ENCODE data around the gene DOCK9.

DNA sequence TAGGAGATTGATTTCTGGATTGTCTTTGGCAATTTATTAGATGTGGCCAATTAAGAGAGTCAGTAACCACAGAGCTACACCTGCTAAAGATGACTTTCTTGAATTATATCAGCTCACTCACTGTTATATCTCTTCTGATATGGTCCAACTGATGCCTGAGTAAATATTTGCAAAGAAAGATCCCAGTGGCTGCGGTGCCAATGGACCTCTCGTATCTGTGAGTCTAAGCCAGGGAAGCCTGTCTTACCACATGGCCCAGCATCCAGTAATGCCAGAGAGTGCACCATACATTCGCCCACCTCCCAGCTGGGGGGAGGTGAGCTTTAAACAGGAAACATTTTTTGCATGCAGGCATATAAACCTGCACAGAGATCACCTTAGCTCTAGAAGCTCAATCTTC is 142.7 kb downstream of the DOCK9 start:
- TF ChIP-seq, protein P1, sequence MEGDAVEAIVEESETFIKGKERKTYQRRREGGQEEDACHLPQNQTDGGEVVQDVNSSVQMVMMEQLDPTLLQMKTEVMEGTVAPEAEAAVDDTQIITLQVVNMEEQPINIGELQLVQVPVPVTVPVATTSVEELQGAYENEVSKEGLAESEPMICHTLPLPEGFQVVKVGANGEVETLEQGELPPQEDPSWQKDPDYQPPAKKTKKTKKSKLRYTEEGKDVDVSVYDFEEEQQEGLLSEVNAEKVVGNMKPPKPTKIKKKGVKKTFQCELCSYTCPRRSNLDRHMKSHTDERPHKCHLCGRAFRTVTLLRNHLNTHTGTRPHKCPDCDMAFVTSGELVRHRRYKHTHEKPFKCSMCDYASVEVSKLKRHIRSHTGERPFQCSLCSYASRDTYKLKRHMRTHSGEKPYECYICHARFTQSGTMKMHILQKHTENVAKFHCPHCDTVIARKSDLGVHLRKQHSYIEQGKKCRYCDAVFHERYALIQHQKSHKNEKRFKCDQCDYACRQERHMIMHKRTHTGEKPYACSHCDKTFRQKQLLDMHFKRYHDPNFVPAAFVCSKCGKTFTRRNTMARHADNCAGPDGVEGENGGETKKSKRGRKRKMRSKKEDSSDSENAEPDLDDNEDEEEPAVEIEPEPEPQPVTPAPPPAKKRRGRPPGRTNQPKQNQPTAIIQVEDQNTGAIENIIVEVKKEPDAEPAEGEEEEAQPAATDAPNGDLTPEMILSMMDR (IDR thresholded peaks at IDR 0.05; ENCODE audit: low read length), result no peak
- no peak for TF ChIP-seq EZH2phosphoT487 (IDR thresholded peaks at IDR 0.05; ENCODE audit: low read length)
- TF ChIP-seq EZH2 (optimal IDR thresholded peaks at IDR 0.05; ENCODE audit: low read depth, low read length), result no peak
